Body of pancreas (tissue), 4 donors: ENCODE data around the gene BABAM2. TPM values are rescaled to one million over a fixed set of nuclear protein-coding genes. Genes with fewer than 3 reads are reported as not detected.

Experiments used
- ATAC-seq: fragments of 150-250 bp; one replicate; pipeline ENCODE4 v1.9.1; 2016
- DNase-seq, 4 donors: peaks; one replicate each; pipeline ENCODE4 v3.0.0-alpha.2; 2019
- H3K27ac ChIP-seq, 4 donors: fragments of 200-600 bp; sonication (generic); 1 replicate in 3 of 4; 2 replicates in 1 of 4; pipeline versions ENCODE4 v1.5.1 to v1.6.1; 2016 to 2019; ENCODE audit warnings: mild to moderate bottlenecking in 1 of 4, mixed read lengths in 1 of 4, moderate library complexity in 1 of 4
- H3K27me3 ChIP-seq, 2 donors: fragments of 200-600 bp; sonication (generic); one replicate each; pipeline ENCODE4 v1.6.0; 2016; ENCODE audit warnings: mild to moderate bottlenecking in 1 of 2
- H3K36me3 ChIP-seq, 2 donors: fragments of 200-600 bp; sonication (generic); replicated peaks in 1 of 2; 2 replicates each; pipeline ENCODE4 v1.5.1; 2016; ENCODE audit warnings: low read depth in 2 of 2; ENCODE audit not compliant: insufficient read depth in 1 of 2
- H3K4me1 ChIP-seq: fragments of 200-600 bp; sonication (generic); one replicate; pipeline ENCODE4 v1.6.0; 2016
- H3K4me3 ChIP-seq, 2 donors: fragments of 200-600 bp; sonication (generic); 1 replicate in 1 of 2; 2 replicates in 1 of 2; pipeline ENCODE4 v1.5.1; 2016 to 2019
- H3K9me3 ChIP-seq, 3 donors: fragments of 200-600 bp; sonication (generic); 1 replicate in 2 of 3; 2 replicates in 1 of 3; pipeline ENCODE4 v1.5.1; 2016
- POLR2A ChIP-seq, 3 donors: fragments of 450-650 bp; IDR thresholded peaks; one replicate each; pipeline ENCODE4 v1.6.1; 2016; ENCODE audit warnings: antibody characterized with exemption in 3 of 3, mild to moderate bottlenecking in 2 of 3
- WGBS, 2 donors: methylation state at CpG; one replicate each; pipeline ENCODE4 v1.1.5; 2017; 5-methylcytosine and 5-hydroxymethylcytosine counted together
- intact Hi-C: fragments of 100-400 bp; cut with DNase I; formaldehyde crosslinking; loops from one replicate; pipeline ENCODE4 v1.15.1; 2023
- total RNA-seq, 2 donors: library from RNA; depleted of rRNA; stranded (reverse); fragments of >200 nt; gene quantifications; one replicate each; pipeline ENCODE4 v1.1.0, GENCODE V29; 2016
- TF ChIP-seq, protein P1 (sequence below), 7 experiments: fragments of 450-650 bp in 4 of 7; fragments of 200-600 bp in 3 of 7; sonication (generic) in 3 of 7; IDR thresholded peaks; one replicate each; pipeline ENCODE4 v1.5.1; 2016 to 2019; ENCODE audit warnings: antibody characterized with exemption in 7 of 7

Gene BABAM2
- total RNA-seq, 2 donors from 2014 or later, result 20.5 to 22.4 TPM

DNA sequence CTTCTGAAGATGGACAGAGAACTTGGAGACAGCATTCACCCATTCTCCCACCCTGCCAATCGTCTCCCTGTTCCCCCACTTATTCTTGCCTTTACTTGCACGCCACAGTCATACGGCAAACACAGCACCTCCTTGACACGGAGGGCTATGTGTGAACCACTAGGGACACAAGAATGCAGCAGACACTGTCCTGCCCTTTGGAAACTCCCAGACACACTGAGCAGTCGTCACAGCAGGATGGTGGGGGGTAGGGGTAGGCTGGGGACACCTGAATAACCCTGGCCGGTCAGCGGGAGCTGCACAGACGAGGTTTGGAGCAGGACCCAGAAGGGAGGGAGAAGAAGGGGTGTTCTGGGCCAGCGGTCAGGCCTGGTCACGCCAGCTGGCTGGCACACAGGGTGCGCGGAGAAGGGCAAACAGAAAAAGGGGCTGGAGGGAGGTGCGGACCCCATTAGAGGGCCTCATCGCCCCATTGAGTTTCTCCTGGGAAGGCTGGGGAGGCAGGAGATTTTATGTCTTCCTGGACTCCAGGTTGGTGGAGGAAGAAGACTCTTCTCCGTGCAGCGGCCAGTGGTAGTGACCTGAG lies 462.2 kb downstream of the BABAM2 start:
- 82 to 83% methylated on average over 14 to 16 of the region's 16 CpGs for WGBS, 2 donors

DNA sequence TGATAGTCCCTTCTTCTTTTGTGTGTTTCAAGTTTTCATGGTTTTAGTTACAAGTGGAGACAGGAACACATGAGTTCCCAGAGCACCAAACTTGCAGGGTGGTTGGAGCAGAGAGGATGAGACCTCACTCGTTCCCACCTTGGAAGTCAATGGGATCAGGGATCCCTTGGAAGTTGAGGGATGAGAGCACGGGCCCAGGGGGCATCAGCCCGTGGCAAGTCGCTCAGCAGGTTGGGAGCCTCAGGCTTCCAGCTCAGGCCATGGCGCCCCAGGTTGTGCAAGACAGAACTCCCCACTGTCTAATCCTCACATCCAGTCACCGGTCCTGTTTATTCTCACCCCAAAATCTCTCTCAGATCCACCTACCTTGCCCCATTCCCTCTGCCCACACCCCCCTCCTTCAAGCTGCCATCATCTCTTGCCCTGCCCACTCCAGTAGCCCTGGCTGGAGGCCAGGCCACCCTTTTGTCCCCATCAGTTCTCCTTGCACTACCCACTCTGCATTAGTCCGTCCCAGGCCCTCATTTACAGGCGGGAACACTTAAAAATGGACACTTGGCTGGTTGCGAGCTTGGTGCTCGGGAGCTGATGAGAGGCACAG lies 464.5 kb downstream of the BABAM2 start:
- 94 to 97% methylated on average over 10 of the region's 10 CpGs for WGBS, 2 donors
- ATAC-seq (no peak), DNase-seq (no peak)
- intact Hi-C loops, result no loop called here
- Histone ChIP-seq H3K27ac (no peak overlapping the region), H3K4me1 (peaks cover 14% of the 10 kb centered on the region), H3K27me3 (no peaks in the 10 kb centered on the region), H3K4me3 (no peak overlapping the region), H3K9me3 (no peaks in the 10 kb centered on the region), H3K36me3 (no peaks in the 10 kb centered on the region)
- TF ChIP-seq, protein P1, sequence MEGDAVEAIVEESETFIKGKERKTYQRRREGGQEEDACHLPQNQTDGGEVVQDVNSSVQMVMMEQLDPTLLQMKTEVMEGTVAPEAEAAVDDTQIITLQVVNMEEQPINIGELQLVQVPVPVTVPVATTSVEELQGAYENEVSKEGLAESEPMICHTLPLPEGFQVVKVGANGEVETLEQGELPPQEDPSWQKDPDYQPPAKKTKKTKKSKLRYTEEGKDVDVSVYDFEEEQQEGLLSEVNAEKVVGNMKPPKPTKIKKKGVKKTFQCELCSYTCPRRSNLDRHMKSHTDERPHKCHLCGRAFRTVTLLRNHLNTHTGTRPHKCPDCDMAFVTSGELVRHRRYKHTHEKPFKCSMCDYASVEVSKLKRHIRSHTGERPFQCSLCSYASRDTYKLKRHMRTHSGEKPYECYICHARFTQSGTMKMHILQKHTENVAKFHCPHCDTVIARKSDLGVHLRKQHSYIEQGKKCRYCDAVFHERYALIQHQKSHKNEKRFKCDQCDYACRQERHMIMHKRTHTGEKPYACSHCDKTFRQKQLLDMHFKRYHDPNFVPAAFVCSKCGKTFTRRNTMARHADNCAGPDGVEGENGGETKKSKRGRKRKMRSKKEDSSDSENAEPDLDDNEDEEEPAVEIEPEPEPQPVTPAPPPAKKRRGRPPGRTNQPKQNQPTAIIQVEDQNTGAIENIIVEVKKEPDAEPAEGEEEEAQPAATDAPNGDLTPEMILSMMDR (IDR thresholded peaks at IDR 0.05), result no peak
- TF ChIP-seq POLR2A (IDR thresholded peaks at IDR 0.05), result no peak

More for the DNA sequence above, 462.2 kb downstream of the BABAM2 start:
- no peak for ATAC-seq
- Histone ChIP-seq H3K27ac (no peak overlapping the region), H3K4me3 (no peak overlapping the region), H3K4me1 (peaks cover 14% of the 10 kb centered on the region), H3K36me3 (no peaks in the 10 kb centered on the region), H3K9me3 (no peaks in the 10 kb centered on the region), H3K27me3 (no peaks in the 10 kb centered on the region)
- intact Hi-C loops, result no loop called here
- DNase-seq, result no peak
- TF ChIP-seq, protein P1 (IDR thresholded peaks at IDR 0.05), result no peak
- TF ChIP-seq POLR2A (IDR thresholded peaks at IDR 0.05), result no peak

GRCh38 chr2:28355521-28356094 lies 465.1 kb downstream of the BABAM2 start:
- H3K4me3 ChIP-seq, result no peak overlapping the region
- H3K27ac ChIP-seq, result peak overlapping the region in 1 of 4 donors; percentile 27
- H3K36me3 ChIP-seq, result no peaks in the 10 kb centered on the region
- no peaks in the 10 kb centered on the region for H3K9me3 ChIP-seq
- intact Hi-C loops, result no loop called here
- DNase-seq, result peak; percentile 35 to 73 (median 56)
- H3K27me3 ChIP-seq, result no peaks in the 10 kb centered on the region
- 76 to 93% methylated on average over 3 to 6 of the region's 6 CpGs for WGBS, 2 donors
- ATAC-seq, result peak; percentile 13
- H3K4me1 ChIP-seq, result peaks cover 14% of the 10 kb centered on the region
- no peak for TF ChIP-seq POLR2A (IDR thresholded peaks at IDR 0.05)

DNA sequence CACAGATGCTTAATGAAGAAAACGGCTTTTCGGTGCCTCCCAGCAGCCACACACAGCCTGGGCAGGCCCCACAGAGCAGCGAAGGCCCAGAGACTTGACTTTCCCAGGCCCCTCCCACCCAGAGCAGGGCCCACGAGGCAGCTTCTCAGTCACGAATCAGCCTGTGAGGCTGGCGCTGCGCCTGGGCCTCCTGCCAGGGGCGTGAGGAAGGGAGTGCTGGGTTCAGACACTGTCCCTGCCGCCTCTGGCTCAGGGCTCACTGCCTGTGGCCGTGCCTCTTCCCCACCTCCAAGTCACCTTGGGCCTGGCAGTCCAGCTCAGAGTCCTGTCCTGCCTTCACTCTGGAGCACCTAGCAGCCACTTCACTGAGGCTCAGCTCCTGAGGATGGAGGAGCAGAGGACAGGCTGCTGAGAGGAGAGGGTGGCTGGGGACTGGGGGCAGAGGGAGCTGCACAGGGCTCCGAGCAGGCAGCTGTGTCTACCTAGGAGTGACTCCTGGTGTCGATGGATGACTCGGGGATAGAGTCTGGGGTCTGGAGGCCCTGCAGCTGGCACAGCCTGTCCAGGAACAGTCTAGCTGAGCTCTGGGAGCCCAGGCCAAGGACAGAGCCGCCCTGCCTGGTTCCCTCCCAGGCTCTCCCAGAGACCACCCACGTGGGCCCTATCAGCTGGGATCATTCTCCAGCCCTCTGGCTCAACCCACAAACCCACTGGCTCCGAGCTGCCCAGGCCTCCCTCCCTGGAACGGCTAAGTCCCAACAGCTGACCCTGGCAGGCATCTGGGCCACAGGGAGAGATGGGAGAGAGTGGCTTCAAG lies 465.8 kb downstream of the BABAM2 start:
- no peaks in the 10 kb centered on the region for H3K36me3 ChIP-seq
- H3K4me3 ChIP-seq, result no peak overlapping the region
- ATAC-seq (peak; percentile 74), DNase-seq (peak; percentile 64 to 83 (median 78))
- peaks cover 14% of the 10 kb centered on the region for H3K4me1 ChIP-seq
- no peaks in the 10 kb centered on the region for H3K27me3 ChIP-seq
- intact Hi-C loops, result no loop called here
- H3K9me3 ChIP-seq, result no peaks in the 10 kb centered on the region
- WGBS, 2 donors, result 50 to 66% methylated on average over 4 to 17 of the region's 17 CpGs
- TF ChIP-seq, protein P1 (IDR thresholded peaks at IDR 0.05), result no peak
- TF ChIP-seq POLR2A (IDR thresholded peaks at IDR 0.05), result no peak
- peak overlapping the region in 1 of 4 donors; percentile 27 for H3K27ac ChIP-seq

- no peak for DNase-seq
- Histone ChIP-seq H3K27ac (no peak overlapping the region), H3K27me3 (no peaks in the 10 kb centered on the region), H3K4me3 (no peak overlapping the region), H3K9me3 (no peaks in the 10 kb centered on the region), H3K4me1 (peaks cover 14% of the 10 kb centered on the region), H3K36me3 (no peaks in the 10 kb centered on the region)
- intact Hi-C loops, result no loop called here
- ATAC-seq, result no peak
- no peak for TF ChIP-seq POLR2A (IDR thresholded peaks at IDR 0.05)
- TF ChIP-seq, protein P1 (IDR thresholded peaks at IDR 0.05), result no peak
- 96% methylated on average over 5 of the region's 5 CpGs for WGBS, 2 donors
Observed at GRCh38 chr2:28357055-28357454, 466.5 kb downstream of the BABAM2 start.
